Endothelial cell (in vitro differentiated cells): Measurements from ENCODE around the gene EPB42. TPM values are rescaled to one million over a fixed set of nuclear protein-coding genes. Genes with fewer than 3 reads are reported as not detected.

ENCODE experiments used
- DNase-seq: peaks from one replicate; pipeline ENCODE4 v3.0.0; 2021; ENCODE audit warnings: low spot score
- H3K27ac Mint-ChIP-seq: one replicate; pipeline ENCODE4 v1.8.0; 2021; ENCODE audit warnings: mixed read lengths, inconsistent platforms; ENCODE audit not compliant: unreplicated experiment
- H3K27me3 Mint-ChIP-seq: one replicate; pipeline ENCODE4 v1.8.0; 2021; ENCODE audit warnings: mild to moderate bottlenecking, moderate library complexity, mixed read lengths, inconsistent platforms; ENCODE audit not compliant: unreplicated experiment
- H3K36me3 Mint-ChIP-seq: one replicate; pipeline ENCODE4 v1.8.0; 2021; ENCODE audit warnings: mild to moderate bottlenecking, low read depth, mixed read lengths, inconsistent platforms; ENCODE audit not compliant: unreplicated experiment
- H3K4me1 Mint-ChIP-seq: one replicate; pipeline ENCODE4 v1.8.0; 2021; ENCODE audit warnings: mild to moderate bottlenecking, mixed read lengths, inconsistent platforms; ENCODE audit not compliant: unreplicated experiment
- H3K4me3 Mint-ChIP-seq: one replicate; pipeline ENCODE4 v1.8.0; 2021; ENCODE audit warnings: mild to moderate bottlenecking, mixed read lengths, inconsistent platforms; ENCODE audit not compliant: unreplicated experiment
- H3K9me3 Mint-ChIP-seq: one replicate; pipeline ENCODE4 v1.8.0; 2021; ENCODE audit warnings: mixed read lengths, inconsistent platforms; ENCODE audit not compliant: unreplicated experiment
- CTCF ChIP-seq: fragments of 200-600 bp; sonication (generic); IDR thresholded peaks from one replicate; pipeline ENCODE4 v1.5.0; 2021; ENCODE audit warnings: antibody characterized with exemption; ENCODE audit not compliant: unreplicated experiment
- total RNA-seq: library from RNA; stranded (reverse); fragmentation: NEBNext Ultra II Directional; extraction: Animal tissue kit (Norgen Biotek cat#: 25700); gene quantifications from one replicate; pipeline ENCODE4 v1.2.1, GENCODE V29; 2021; ENCODE audit not compliant: unreplicated experiment

Gene EPB42
- total RNA-seq, 1 donor from 2014 or later: not detected

- Mint-ChIP-seq H3K36me3 (no peaks in the 10 kb centered on the region), H3K4me1 (no peaks in the 10 kb centered on the region), H3K27me3 (no peaks in the 10 kb centered on the region), H3K4me3 (no peak overlapping the region), H3K27ac (no peak overlapping the region), H3K9me3 (no peaks in the 10 kb centered on the region)
- no peak for TF ChIP-seq CTCF
- no peak for DNase-seq
These were observed 69.1 kb downstream of the EPB42 start for GRCh38 chr15:43151688-43152087.

DNA sequence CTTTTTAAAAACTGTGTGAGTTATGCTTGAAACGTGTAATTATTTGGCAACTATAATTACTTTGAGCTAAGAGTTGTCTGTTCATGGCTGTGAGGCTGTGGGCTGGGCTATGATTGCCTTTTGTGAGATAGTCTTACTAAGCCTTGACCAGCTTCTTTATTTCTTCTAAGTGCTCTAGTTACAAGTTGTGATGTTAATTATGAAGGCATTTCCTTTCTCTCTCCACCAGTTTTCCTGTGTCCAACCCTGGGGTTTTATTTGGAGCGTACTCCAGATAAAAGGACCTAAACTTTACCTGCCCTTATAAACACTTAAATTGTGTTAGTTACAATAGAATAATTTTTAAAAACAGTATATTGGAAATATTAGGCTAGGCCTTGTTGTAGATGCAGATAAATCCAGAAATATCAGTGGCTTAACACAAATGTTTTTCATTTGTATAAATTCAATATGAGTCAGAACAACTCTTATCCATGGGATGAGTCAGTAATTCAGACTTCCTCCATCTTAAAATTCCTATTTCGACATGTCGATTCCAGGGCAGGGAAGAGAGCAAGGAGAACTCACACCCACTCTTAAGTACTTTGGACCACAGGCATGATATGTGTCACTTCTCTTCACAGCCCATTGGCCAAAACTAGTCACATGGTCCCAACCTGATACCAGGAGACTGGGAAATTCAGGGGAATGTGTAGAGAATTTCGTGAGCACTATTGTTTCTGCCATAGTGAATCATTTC, 70.5 kb downstream of the EPB42 start:
- H3K4me3 Mint-ChIP-seq: no peak overlapping the region
- TF ChIP-seq CTCF: no peak
- H3K27me3 Mint-ChIP-seq: no peaks in the 10 kb centered on the region
- H3K36me3 Mint-ChIP-seq: no peaks in the 10 kb centered on the region
- H3K4me1 Mint-ChIP-seq: no peaks in the 10 kb centered on the region
- no peak for DNase-seq
- no peaks in the 10 kb centered on the region for H3K9me3 Mint-ChIP-seq
- H3K27ac Mint-ChIP-seq: no peak overlapping the region

Other genes starting within 250 kb of the EPB42 start
- gene UBR1, start 115.0 kb downstream of the EPB42 start, total RNA-seq: 20.8 TPM
- 5.1 TPM for gene TMEM62, start 87.4 kb downstream of the EPB42 start, total RNA-seq
- 31.1 TPM for gene CCNDBP1, start 35.6 kb downstream of the EPB42 start, total RNA-seq
- gene TGM5, start 45.9 kb upstream of the EPB42 start, total RNA-seq: not detected
- 0.77 TPM for gene TGM7, start 81.2 kb upstream of the EPB42 start, total RNA-seq
- gene LCMT2, start 109.6 kb upstream of the EPB42 start, total RNA-seq: 9.6 TPM
- gene ZSCAN29, start 150.0 kb upstream of the EPB42 start, total RNA-seq: 45.5 TPM
- 14.6 TPM for gene TUBGCP4, start 150.1 kb upstream of the EPB42 start, total RNA-seq